Endothelial cell of umbilical vein (primary cell): ENCODE measurements around the gene PPM1G. TPM values are rescaled to one million over a fixed set of nuclear protein-coding genes. Genes with fewer than 3 reads are reported as not detected.

Experiments used
- BruUV-seq: library from RNA; stranded (reverse); fragments of 400-500 nt; replicated peaks from 2 replicates; lab custom pipeline; 2021; lab: Mats Ljungman, UMichigan
- CTCF ChIA-PET: fragments of 300-600, 350-600 bp; sonication (Branson Sonifier 250); formaldehyde crosslinking; loops from one replicate; lab custom pipeline; 2021; ENCODE audit warnings: antibody characterized with exemption, inconsistent platforms; lab: Charles Lee
- POLR2A ChIA-PET: fragments of 300-600, 350-600 bp; sonication (Branson Sonifier 250); formaldehyde crosslinking; loops from one replicate; lab custom pipeline; 2021; ENCODE audit warnings: antibody characterized with exemption, inconsistent platforms; lab: Charles Lee
- DNase-seq: peaks from one replicate; pipeline ENCODE4 v3.0.0-alpha.2; 2011; ENCODE audit warnings: low read depth, low spot score
- FAIRE-seq: peaks from 2 replicates; lab custom pipeline; 2011; peaks lifted over from hg19 to GRCh38; lab: Jason Lieb, UNC
- H2AFZ ChIP-seq: 2 replicates; pipeline ENCODE4 v1.6.0; 2012; ENCODE audit warnings: low read depth, low read length, control low read depth, inconsistent platforms
- H3K27ac ChIP-seq: 2 replicates; pipeline ENCODE4 v1.5.1; 2011; ENCODE audit warnings: low read depth, mild to moderate bottlenecking, control low read depth, low read length, moderate library complexity; ENCODE audit not compliant: insufficient read depth
- H3K27me3 ChIP-seq, 2 experiments: 2 replicates each; pipeline versions ENCODE4 v1.6.0 to v1.6.1; 2011; ENCODE audit warnings: low read length in 2 of 2, mixed read lengths in 1 of 2; ENCODE audit not compliant: control insufficient read depth in 2 of 2, insufficient read depth in 2 of 2
- H3K36me3 ChIP-seq, 2 experiments: 2 replicates in 1 of 2; 3 replicates in 1 of 2; pipeline ENCODE4 v1.5.1; 2011; ENCODE audit warnings: low read length in 2 of 2, mild to moderate bottlenecking in 1 of 2, moderate library complexity in 1 of 2; ENCODE audit not compliant: control insufficient read depth in 2 of 2, insufficient read depth in 2 of 2; ENCODE audit errors: extremely low read depth in 1 of 2
- H3K4me1 ChIP-seq: 3 replicates; pipeline ENCODE4 v1.5.1; 2011; ENCODE audit warnings: mild to moderate bottlenecking, low read length; ENCODE audit not compliant: control insufficient read depth, insufficient read depth; ENCODE audit errors: extremely low read depth
- H3K4me2 ChIP-seq: 2 replicates; pipeline ENCODE4 v1.6.1; 2011; ENCODE audit warnings: low read length, control low read depth, mixed read lengths; ENCODE audit not compliant: insufficient read depth
- H3K4me3 ChIP-seq, 3 experiments: fragments of 200-600 bp in 1 of 3; sonication (generic), shearing (Covaris generic) in 1 of 3; replicated peaks in 1 of 3; 2 replicates each; pipeline ENCODE4 v1.5.1; 2011 to 2016; ENCODE audit warnings: control low read depth in 3 of 3, low read length in 3 of 3, mild to moderate bottlenecking in 2 of 3, inconsistent platforms in 1 of 3, low read depth in 1 of 3, moderate library complexity in 1 of 3; ENCODE audit not compliant: insufficient read depth in 1 of 3
- H3K79me2 ChIP-seq: 2 replicates; pipeline ENCODE4 v1.6.0; 2012; ENCODE audit warnings: low read length, inconsistent platforms; ENCODE audit not compliant: control insufficient read depth, insufficient read depth
- H3K9ac ChIP-seq: replicated peaks from 2 replicates; pipeline ENCODE3; 2011; ENCODE audit warnings: low read length, control low read depth; ENCODE audit not compliant: insufficient read depth; ENCODE audit errors: extremely low read depth
- H3K9me1 ChIP-seq: replicated peaks from 3 replicates; pipeline ENCODE4 v1.6.0; 2011; ENCODE audit warnings: mild to moderate bottlenecking, low read length; ENCODE audit not compliant: control insufficient read depth, insufficient read depth; ENCODE audit errors: extremely low read depth
- H3K9me3 ChIP-seq: replicated peaks from 2 replicates; pipeline ENCODE4 v1.5.1; 2012; ENCODE audit warnings: low read length, inconsistent platforms; ENCODE audit not compliant: control insufficient read depth, insufficient read depth
- H4K20me1 ChIP-seq: replicated peaks from 2 replicates; pipeline ENCODE3; 2011; ENCODE audit warnings: mild to moderate bottlenecking, low read length; ENCODE audit not compliant: control insufficient read depth, insufficient read depth; ENCODE audit errors: extremely low read depth
- EZH2 ChIP-seq: IDR thresholded peaks from 2 replicates; pipeline ENCODE4 v1.6.1; 2012; ENCODE audit warnings: borderline replicate concordance, low read depth, mild to moderate bottlenecking, moderate library complexity, low read length, inconsistent platforms; ENCODE audit not compliant: severe bottlenecking
- FOS ChIP-seq: IDR thresholded peaks from 2 replicates; pipeline ENCODE4 v1.6.1; 2011; ENCODE audit warnings: mild to moderate bottlenecking, low read length, moderate library complexity, borderline replicate concordance; ENCODE audit not compliant: insufficient read depth
- GATA2 ChIP-seq: IDR thresholded peaks from 2 replicates; pipeline ENCODE4 v1.7.0; 2011; ENCODE audit warnings: low read depth, mild to moderate bottlenecking, moderate library complexity, mixed read lengths, low read length; ENCODE audit not compliant: insufficient read length, insufficient read depth
- JUN ChIP-seq: IDR thresholded peaks from 2 replicates; pipeline ENCODE4 v1.6.1; 2011; ENCODE audit warnings: borderline replicate concordance, low read depth; ENCODE audit not compliant: insufficient read length, insufficient read depth
- MYC ChIP-seq: IDR thresholded peaks from one replicate; pipeline ENCODE4 v1.6.1; 2011; ENCODE audit warnings: mild to moderate bottlenecking, low read depth, low read length
- POLR2A ChIP-seq: IDR thresholded peaks from 2 replicates; pipeline ENCODE4 v1.6.1; 2012; ENCODE audit warnings: low read depth, mild to moderate bottlenecking, control low read depth, low read length
- POLR2AphosphoS5 ChIP-seq: IDR thresholded peaks from 2 replicates; pipeline ENCODE4 v1.6.1; 2012; ENCODE audit warnings: low read depth, mild to moderate bottlenecking, control low read depth, low read length, moderate library complexity; ENCODE audit not compliant: insufficient read depth
- dilution Hi-C: fragments of 300-500 bp; cut with MboI; formaldehyde crosslinking; loops from one replicate; pipeline ENCODE4 v1.15.0; 2019; ENCODE audit warnings: low sequenced_read_pairs; ENCODE audit not compliant: extremely low pct_ligation_motif_present
- intact Hi-C: fragments of 100-400 bp; cut with micrococcal nuclease; formaldehyde crosslinking; loops from one replicate; pipeline ENCODE4 v1.10.0; 2022
- polyA plus RNA-seq, 4 experiments: library from polyadenylated mRNA; depleted of rRNA in 3 of 4; stranded (reverse) in 3 of 4; unstranded in 1 of 4; fragments of >200 nt; gene quantifications; 2 replicates each; pipeline versions ENCODE4 v1.2.1 to v1.2.3, GENCODE V29; 2011 to 2012; ENCODE audit warnings: missing spikeins in 1 of 4
- total RNA-seq: library from RNA; stranded (reverse); gene quantifications from 2 replicates; pipeline ENCODE4 v1.2.3, GENCODE V29; 2021
- TF ChIP-seq, protein P1 (sequence below): IDR thresholded peaks from 2 replicates; pipeline ENCODE4 v1.6.1; 2011; ENCODE audit not compliant: insufficient read depth, insufficient read length
- TF ChIP-seq, protein P2 (sequence below), 2 donors: IDR thresholded peaks; 1 replicate in 1 of 2; 2 replicates in 1 of 2; pipeline ENCODE4 v1.5.1; 2011; ENCODE audit warnings: low read length in 2 of 2, mild to moderate bottlenecking in 2 of 2, moderate library complexity in 2 of 2, control low read depth in 1 of 2, inconsistent platforms in 1 of 2, low read depth in 1 of 2; ENCODE audit not compliant: insufficient read depth in 1 of 2; ENCODE audit errors: extremely low read depth in 1 of 2

Gene PPM1G
- total and polyA plus RNA-seq, 2 donors (not counting 3 experiments of a cell fraction or from before 2014, with no cell fraction given): 48.1 to 135 TPM

DNA sequence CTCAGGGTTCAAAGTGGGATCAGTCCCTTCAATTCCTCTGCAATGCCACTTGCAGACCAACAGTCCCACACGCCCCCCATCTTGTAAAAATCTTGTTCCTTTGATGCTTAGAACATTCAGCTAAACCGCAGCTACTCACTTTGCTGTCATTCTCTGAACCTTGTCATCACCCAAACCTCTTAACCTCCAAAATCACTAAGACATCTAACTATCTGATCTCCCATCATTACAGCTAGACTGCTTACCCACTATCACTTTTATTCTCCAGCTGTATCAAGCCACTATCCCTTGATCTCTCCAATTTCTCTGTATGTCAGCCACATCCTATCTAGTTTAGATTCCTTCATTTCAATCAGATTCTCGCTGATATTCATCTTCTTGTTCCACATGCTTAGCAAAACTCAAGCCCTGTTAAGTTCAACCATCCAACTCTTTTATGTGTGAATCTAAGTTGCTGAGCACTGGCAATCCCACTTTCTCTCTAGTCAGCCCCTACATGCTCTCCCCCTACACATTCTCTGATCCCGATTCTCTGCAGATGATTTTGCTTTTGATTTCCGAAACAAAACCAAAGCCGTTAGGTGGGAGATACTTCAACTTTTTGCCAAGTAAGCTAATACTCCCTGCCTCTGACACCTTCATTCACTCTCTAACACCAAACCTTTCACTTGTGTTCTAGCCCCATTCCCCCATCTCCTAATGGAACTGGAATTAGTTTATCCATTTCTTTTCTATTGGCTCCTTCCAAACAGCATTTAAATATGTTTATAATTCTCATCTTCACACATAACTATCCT is 57.4 kb downstream of the PPM1G start:
- dilution Hi-C loops: no loop called here
- Histone ChIP-seq H3K9ac (no peak overlapping the region), H3K9me1 (no peaks in the 10 kb centered on the region), H2AFZ (no peak overlapping the region), H3K36me3 (no peaks in the 10 kb centered on the region), H3K4me2 (no peak overlapping the region), H3K27ac (no peak overlapping the region), H3K4me3 (no peak overlapping the region), H3K9me3 (no peaks in the 10 kb centered on the region), H3K79me2 (peaks cover 81% of the 10 kb centered on the region), H3K4me1 (peaks cover 10% of the 10 kb centered on the region), H3K27me3 (no peaks in the 10 kb centered on the region), H4K20me1 (peaks cover 3% of the 10 kb centered on the region)
- FAIRE-seq (no peak), DNase-seq (no peak)
- ChIA-PET CTCF (interaction anchor here (1.3 to 2.1 kb wide), 2 partner anchors 19 to 23 kb away, joined by 3 to 5 read pairs; no protein-coding TSS in a partner anchor), POLR2A (no interaction called here)
- intact Hi-C loops: no loop called here
- BruUV-seq: no TSS peak
- TF ChIP-seq MYC: no peak
- TF ChIP-seq FOS: no peak
- no peak for TF ChIP-seq JUN
- no peak for TF ChIP-seq EZH2
- TF ChIP-seq POLR2AphosphoS5: no peak
- TF ChIP-seq, protein P1, sequence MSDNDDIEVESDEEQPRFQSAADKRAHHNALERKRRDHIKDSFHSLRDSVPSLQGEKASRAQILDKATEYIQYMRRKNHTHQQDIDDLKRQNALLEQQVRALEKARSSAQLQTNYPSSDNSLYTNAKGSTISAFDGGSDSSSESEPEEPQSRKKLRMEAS: no peak
- TF ChIP-seq, protein P2, sequence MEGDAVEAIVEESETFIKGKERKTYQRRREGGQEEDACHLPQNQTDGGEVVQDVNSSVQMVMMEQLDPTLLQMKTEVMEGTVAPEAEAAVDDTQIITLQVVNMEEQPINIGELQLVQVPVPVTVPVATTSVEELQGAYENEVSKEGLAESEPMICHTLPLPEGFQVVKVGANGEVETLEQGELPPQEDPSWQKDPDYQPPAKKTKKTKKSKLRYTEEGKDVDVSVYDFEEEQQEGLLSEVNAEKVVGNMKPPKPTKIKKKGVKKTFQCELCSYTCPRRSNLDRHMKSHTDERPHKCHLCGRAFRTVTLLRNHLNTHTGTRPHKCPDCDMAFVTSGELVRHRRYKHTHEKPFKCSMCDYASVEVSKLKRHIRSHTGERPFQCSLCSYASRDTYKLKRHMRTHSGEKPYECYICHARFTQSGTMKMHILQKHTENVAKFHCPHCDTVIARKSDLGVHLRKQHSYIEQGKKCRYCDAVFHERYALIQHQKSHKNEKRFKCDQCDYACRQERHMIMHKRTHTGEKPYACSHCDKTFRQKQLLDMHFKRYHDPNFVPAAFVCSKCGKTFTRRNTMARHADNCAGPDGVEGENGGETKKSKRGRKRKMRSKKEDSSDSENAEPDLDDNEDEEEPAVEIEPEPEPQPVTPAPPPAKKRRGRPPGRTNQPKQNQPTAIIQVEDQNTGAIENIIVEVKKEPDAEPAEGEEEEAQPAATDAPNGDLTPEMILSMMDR (IDR thresholded peaks at IDR 0.05; ENCODE audit: extremely low read depth in 1 of 2, insufficient read depth in 1 of 2, low read depth in 1 of 2, low read length in 2 of 2): no peak
- TF ChIP-seq GATA2: no peak
- TF ChIP-seq POLR2A: no peak
